MM.1S (cell line): Measurements from ENCODE around the gene ACAD9.

Experiments
- DNase-seq: peaks from one replicate; pipeline ENCODE4 v3.0.0-alpha.2; 2015
- H2AFZ ChIP-seq: fragments of 300-600 bp; sonication (generic); 2 replicates; pipeline ENCODE4 v1.6.0; 2016; ENCODE audit warnings: antibody characterized with exemption, low read length
- H3F3A ChIP-seq: fragments of 300-600 bp; sonication (generic); 2 replicates; pipeline ENCODE4 v1.6.1; 2016; ENCODE audit warnings: mild to moderate bottlenecking, antibody characterized with exemption, low read length, moderate library complexity, mixed read lengths; ENCODE audit not compliant: insufficient read depth
- H3K27ac ChIP-seq: fragments of 300-600 bp; sonication (generic); 2 replicates; pipeline ENCODE4 v1.5.1; 2016; ENCODE audit warnings: mild to moderate bottlenecking, low read length
- H3K27me3 ChIP-seq: fragments of 300-600 bp; sonication (generic); replicated peaks from 2 replicates; pipeline ENCODE4 v1.6.0; 2016; ENCODE audit warnings: low read length; ENCODE audit not compliant: insufficient read depth
- H3K36me3 ChIP-seq: fragments of 300-600 bp; sonication (generic); replicated peaks from 2 replicates; pipeline ENCODE4 v1.6.1; 2016; ENCODE audit warnings: mild to moderate bottlenecking, low read length, mixed read lengths; ENCODE audit not compliant: insufficient read depth
- H3K4me1 ChIP-seq: fragments of 300-600 bp; sonication (generic); 2 replicates; pipeline ENCODE4 v1.6.1; 2016; ENCODE audit warnings: low read length, mixed read lengths
- H3K4me2 ChIP-seq: fragments of 300-600 bp; sonication (generic); 2 replicates; pipeline ENCODE4 v1.6.0; 2016; ENCODE audit warnings: low read depth, low read length
- H3K4me3 ChIP-seq: fragments of 300-600 bp; sonication (generic); 2 replicates; pipeline ENCODE4 v1.5.1; 2016; ENCODE audit warnings: low read length, mixed read lengths
- H3K79me2 ChIP-seq: fragments of 300-600 bp; sonication (generic); 2 replicates; pipeline ENCODE4 v1.6.1; 2016; ENCODE audit warnings: mixed run types, low read length, mixed read lengths
- H3K9ac ChIP-seq: fragments of 300-600 bp; sonication (generic); 2 replicates; pipeline ENCODE4 v1.6.1; 2016; ENCODE audit warnings: low read length, mixed read lengths
- H3K9me2 ChIP-seq: fragments of 300-600 bp; sonication (generic); replicated peaks from 2 replicates; pipeline ENCODE4 v1.6.1; 2016; ENCODE audit warnings: mild to moderate bottlenecking, low read length, mixed read lengths; ENCODE audit not compliant: insufficient read depth
- H3K9me3 ChIP-seq: fragments of 300-600 bp; sonication (generic); replicated peaks from 2 replicates; pipeline ENCODE4 v1.6.1; 2016; ENCODE audit warnings: mild to moderate bottlenecking, low read length, mixed read lengths; ENCODE audit not compliant: insufficient read depth
- H4K20me1 ChIP-seq: fragments of 300-600 bp; sonication (generic); 2 replicates; pipeline ENCODE4 v1.6.1; 2016; ENCODE audit warnings: mild to moderate bottlenecking, low read length, moderate library complexity, mixed read lengths; ENCODE audit not compliant: insufficient read depth
- EZH2 ChIP-seq: fragments of 300-600 bp; sonication (generic); optimal IDR thresholded peaks from 2 replicates; pipeline ENCODE3; 2017; ENCODE audit warnings: low read depth, mild to moderate bottlenecking, antibody characterized with exemption, low read length, mixed read lengths
- EZH2phosphoT487 ChIP-seq: fragments of 300-600 bp; sonication (generic); IDR thresholded peaks from 2 replicates; pipeline ENCODE4 v1.6.1; 2018; ENCODE audit warnings: antibody characterized with exemption, low read length
- TF ChIP-seq, protein P1 (sequence below): fragments of 300-600 bp; sonication (generic); IDR thresholded peaks from 2 replicates; pipeline ENCODE4 v1.5.1; 2016; ENCODE audit warnings: antibody characterized with exemption, low read length, mixed read lengths

ACAD9 gene

DNA sequence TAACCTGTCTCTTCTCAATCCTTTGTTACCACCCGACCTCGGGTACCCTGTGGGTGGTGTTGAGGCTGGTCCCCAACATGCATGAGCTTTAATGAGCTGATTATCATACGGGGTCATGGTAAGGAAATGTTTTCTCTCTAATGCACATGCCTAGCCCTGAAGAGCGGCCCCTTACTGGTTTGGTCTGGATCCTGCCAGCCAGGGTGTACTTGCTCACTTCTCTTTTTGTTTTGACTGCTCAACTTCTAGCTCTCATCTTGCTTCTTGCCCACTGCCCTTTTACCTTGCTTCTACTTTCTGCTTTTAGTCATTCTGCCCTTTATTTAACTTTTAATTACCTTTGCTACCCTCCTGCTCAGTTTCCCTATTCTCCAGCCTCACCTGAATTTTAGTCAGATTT lies 44.3 kb upstream of the ACAD9 start:
- Histone ChIP-seq H3F3A (no peaks in the 10 kb centered on the region), H3K79me2 (no peaks in the 10 kb centered on the region), H3K36me3 (no peaks in the 10 kb centered on the region)

DNA sequence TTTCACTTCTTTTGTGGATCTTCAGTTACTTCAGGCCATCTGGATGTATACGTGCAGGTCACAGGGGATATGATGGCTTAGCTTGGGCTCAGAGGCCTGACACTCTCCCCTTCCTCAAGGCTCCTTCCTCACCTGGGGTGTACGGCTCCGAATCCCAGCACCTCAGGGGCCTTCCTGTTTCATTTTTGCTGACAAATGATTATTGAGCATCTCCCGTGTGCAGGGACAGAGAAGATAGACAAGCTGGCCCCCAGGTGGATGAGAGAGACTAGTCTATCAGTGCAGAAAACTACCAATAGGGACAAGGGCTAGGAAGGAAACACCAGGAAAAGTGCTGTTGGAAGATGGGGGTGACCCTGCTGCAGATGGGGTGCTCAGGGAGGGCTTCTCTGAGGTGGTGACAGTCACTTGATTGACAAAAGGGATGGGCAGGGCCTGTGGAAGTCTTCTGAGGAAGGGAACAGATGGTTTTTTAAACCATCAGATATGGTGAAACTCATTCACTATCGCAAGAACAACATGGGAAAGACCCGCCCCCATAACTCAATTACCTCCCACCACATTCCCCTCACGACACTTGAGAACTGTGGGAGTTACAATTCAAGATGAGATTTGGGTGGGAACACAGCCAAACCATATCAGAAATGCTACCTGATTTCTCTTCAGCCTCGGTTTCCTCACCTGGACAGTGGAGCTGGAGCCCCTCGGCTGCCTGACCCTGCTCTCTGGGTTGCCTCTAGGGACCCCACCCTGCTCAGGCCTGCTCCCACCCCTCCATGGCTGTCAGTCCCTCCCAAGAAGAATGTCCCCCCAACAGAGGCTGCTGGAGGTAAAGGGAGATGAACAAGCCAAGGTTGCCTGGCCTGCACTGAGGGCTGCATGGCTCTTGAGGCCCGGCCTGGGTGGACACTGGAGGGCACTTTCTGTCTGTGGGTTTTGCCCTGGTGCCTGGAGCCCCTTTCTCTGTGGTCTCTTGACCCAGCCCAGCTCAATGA lies 37.2 kb upstream of the ACAD9 start:
- Histone ChIP-seq H3K4me2 (no peak overlapping the region), H4K20me1 (no peaks in the 10 kb centered on the region), H2AFZ (no peak overlapping the region), H3K9ac (no peak overlapping the region), H3K9me3 (no peaks in the 10 kb centered on the region), H3K27me3 (no peaks in the 10 kb centered on the region), H3K27ac (no peak overlapping the region), H3K4me3 (no peak overlapping the region), H3K36me3 (no peaks in the 10 kb centered on the region), H3K79me2 (no peaks in the 10 kb centered on the region), H3K9me2 (no peaks in the 10 kb centered on the region), H3K4me1 (peaks cover 14% of the 10 kb centered on the region), H3F3A (no peaks in the 10 kb centered on the region)
- TF ChIP-seq, protein P1, sequence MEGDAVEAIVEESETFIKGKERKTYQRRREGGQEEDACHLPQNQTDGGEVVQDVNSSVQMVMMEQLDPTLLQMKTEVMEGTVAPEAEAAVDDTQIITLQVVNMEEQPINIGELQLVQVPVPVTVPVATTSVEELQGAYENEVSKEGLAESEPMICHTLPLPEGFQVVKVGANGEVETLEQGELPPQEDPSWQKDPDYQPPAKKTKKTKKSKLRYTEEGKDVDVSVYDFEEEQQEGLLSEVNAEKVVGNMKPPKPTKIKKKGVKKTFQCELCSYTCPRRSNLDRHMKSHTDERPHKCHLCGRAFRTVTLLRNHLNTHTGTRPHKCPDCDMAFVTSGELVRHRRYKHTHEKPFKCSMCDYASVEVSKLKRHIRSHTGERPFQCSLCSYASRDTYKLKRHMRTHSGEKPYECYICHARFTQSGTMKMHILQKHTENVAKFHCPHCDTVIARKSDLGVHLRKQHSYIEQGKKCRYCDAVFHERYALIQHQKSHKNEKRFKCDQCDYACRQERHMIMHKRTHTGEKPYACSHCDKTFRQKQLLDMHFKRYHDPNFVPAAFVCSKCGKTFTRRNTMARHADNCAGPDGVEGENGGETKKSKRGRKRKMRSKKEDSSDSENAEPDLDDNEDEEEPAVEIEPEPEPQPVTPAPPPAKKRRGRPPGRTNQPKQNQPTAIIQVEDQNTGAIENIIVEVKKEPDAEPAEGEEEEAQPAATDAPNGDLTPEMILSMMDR, result no peak
- TF ChIP-seq EZH2 (no peak), EZH2phosphoT487 (no peak)
- no peak for DNase-seq

More for the DNA sequence above, 44.3 kb upstream of the ACAD9 start:
- no peaks in the 10 kb centered on the region for H3K9me3 ChIP-seq
- H3K27me3 ChIP-seq, result no peaks in the 10 kb centered on the region
- no peak overlapping the region for H3K27ac ChIP-seq
- peaks cover 3% of the 10 kb centered on the region for H3K4me1 ChIP-seq
- no peaks in the 10 kb centered on the region for H3K9me2 ChIP-seq
- H3K4me3 ChIP-seq, result no peak overlapping the region
- no peak overlapping the region for H3K9ac ChIP-seq
- no peak for TF ChIP-seq EZH2phosphoT487
- no peak for TF ChIP-seq EZH2
- TF ChIP-seq, protein P1, result no peak
- no peak overlapping the region for H3K4me2 ChIP-seq
- H4K20me1 ChIP-seq, result no peaks in the 10 kb centered on the region
- H2AFZ ChIP-seq, result no peak overlapping the region
- DNase-seq, result no peak

DNA sequence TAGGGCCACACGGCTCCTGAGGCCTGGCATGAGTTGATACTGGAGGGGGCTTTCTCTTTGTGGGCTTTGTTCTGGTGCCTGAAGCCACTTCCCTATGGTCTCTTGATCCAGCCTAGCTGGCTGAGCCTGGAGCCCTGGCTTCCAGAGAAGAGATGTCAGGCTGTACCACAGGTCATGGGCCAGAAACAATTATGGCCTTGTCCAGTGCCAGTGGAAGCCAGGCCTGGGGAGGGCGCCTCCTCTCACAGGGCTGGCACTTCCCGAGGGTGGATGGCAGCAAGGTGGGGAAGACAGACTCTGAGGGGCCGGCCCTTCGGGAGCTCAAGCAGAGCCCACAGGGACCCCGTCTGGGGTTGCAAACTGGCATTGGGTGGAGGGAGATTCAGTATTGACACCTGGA lies 34.9 kb upstream of the ACAD9 start:
- DNase-seq, result no peak
- H3K9me2 ChIP-seq, result no peaks in the 10 kb centered on the region
- H3K4me1 ChIP-seq, result peaks cover 14% of the 10 kb centered on the region
- no peaks in the 10 kb centered on the region for H3K36me3 ChIP-seq
- H3K9me3 ChIP-seq, result no peaks in the 10 kb centered on the region
- H3K4me3 ChIP-seq, result no peak overlapping the region
- H2AFZ ChIP-seq, result no peak overlapping the region
- H3K79me2 ChIP-seq, result no peaks in the 10 kb centered on the region
- H3F3A ChIP-seq, result no peaks in the 10 kb centered on the region
- H4K20me1 ChIP-seq, result no peaks in the 10 kb centered on the region
- H3K27me3 ChIP-seq, result no peaks in the 10 kb centered on the region
- H3K27ac ChIP-seq, result no peak overlapping the region
- TF ChIP-seq, protein P1, result no peak
- TF ChIP-seq EZH2 (no peak), EZH2phosphoT487 (no peak)
- H3K9ac ChIP-seq, result no peak overlapping the region
- no peak overlapping the region for H3K4me2 ChIP-seq
